Osteocyte (in vitro differentiated cells): ENCODE data around the gene DNAJB12. TPM values are rescaled to one million over a fixed set of nuclear protein-coding genes. Genes with fewer than 3 reads are reported as not detected.

Source experiments
- DNase-seq: peaks from one replicate; pipeline ENCODE4 v3.0.0; 2021; ENCODE audit warnings: mixed read lengths; ENCODE audit not compliant: unreplicated experiment; ENCODE audit errors: extremely low spot score
- H3K27ac Mint-ChIP-seq: one replicate; pipeline ENCODE4 v1.8.0; 2021; ENCODE audit warnings: mild to moderate bottlenecking, mixed read lengths; ENCODE audit not compliant: unreplicated experiment
- H3K27me3 Mint-ChIP-seq: one replicate; pipeline ENCODE4 v1.8.0; 2021; ENCODE audit warnings: mixed read lengths; ENCODE audit not compliant: unreplicated experiment
- H3K36me3 Mint-ChIP-seq: one replicate; pipeline ENCODE4 v1.8.0; 2021; ENCODE audit warnings: mixed read lengths; ENCODE audit not compliant: unreplicated experiment
- H3K4me1 Mint-ChIP-seq: one replicate; pipeline ENCODE4 v1.8.0; 2021; ENCODE audit warnings: mixed read lengths; ENCODE audit not compliant: unreplicated experiment
- H3K4me3 Mint-ChIP-seq: one replicate; pipeline ENCODE4 v1.8.0; 2021; ENCODE audit warnings: mild to moderate bottlenecking, moderate library complexity, mixed read lengths; ENCODE audit not compliant: unreplicated experiment
- H3K9me3 Mint-ChIP-seq: one replicate; pipeline ENCODE4 v1.8.0; 2021; ENCODE audit warnings: mixed read lengths; ENCODE audit not compliant: unreplicated experiment
- CTCF ChIP-seq: fragments of 200-600 bp; sonication (generic); IDR thresholded peaks from 2 replicates; pipeline ENCODE4 v1.5.0; 2021; ENCODE audit warnings: antibody characterized with exemption, mild to moderate bottlenecking, moderate library complexity
- total RNA-seq: library from RNA; stranded (reverse); gene quantifications from 2 replicates; pipeline ENCODE4 v1.2.1, GENCODE V29; 2021

The DNAJB12 gene
- total RNA-seq, 1 donor from 2014 or later: 43.0 TPM

DNA sequence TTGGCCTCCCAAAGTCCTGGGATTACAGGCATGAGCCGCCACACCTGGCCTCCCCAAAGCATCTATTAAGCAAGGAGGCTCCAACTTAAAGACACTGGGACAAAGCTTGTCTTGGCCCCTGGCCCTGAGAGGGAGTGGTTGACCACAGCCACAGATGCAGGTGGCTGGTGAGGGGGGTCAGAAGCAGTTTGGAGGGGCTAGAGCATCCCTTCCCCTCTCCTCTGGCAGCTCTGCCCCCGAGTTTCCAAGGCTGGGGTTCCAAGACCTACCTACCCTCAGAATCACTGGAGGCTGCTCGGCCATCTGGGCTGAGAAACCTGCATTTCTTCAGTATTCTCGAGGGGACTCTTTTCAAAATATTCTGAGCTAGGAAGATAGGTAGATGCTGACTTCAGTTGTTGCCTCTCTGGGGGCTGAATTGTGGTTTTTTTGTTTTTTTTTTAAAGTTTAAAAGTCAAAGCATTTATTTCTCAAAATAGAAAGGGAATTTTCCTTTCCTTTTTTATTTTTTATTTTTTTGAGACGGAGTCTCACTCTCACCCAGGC, 48.4 kb downstream of the DNAJB12 start:
- H3K27me3 Mint-ChIP-seq: no peaks in the 10 kb centered on the region
- H3K36me3 Mint-ChIP-seq: no peaks in the 10 kb centered on the region
- peaks cover 25% of the 10 kb centered on the region for H3K4me1 Mint-ChIP-seq
- H3K27ac Mint-ChIP-seq: no peak overlapping the region
- no peak overlapping the region for H3K4me3 Mint-ChIP-seq
- no peaks in the 10 kb centered on the region for H3K9me3 Mint-ChIP-seq
- no peak for DNase-seq
- TF ChIP-seq CTCF: no peak

DNA sequence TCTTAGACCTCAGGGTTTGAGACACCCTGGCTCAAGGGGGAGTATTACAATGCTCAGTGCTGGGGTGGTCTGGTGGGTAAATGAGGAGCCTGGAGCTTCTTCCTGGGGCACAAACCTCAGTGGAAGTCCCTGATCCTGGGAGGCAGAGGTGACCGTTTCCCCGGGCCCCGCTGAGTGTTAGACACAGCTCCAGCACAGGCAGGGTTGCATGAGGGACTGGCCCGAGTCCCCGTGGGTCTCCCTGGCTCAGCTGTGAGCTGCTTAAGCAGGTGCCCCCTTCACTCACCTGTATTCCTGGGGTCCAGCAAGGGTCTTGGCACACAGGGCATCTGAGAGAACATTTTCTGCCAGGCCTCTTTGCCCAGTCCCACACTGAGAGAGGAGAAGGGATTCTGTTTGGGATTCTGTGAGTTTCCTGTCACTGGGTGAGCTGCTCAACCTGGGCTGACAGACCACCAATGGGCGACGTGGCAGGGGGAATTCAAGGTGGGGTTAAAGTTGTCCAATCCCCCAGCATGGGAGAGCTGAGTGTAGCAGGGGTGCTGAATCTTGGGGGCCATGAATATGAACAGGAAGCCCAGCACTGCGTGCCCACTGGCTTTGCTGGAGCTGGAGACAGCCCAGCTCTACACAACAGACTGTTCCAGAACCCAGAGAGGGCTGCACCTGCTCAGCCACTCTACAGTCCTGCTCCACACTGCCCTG, 51.1 kb downstream of the DNAJB12 start:
- Mint-ChIP-seq H3K4me3 (no peak overlapping the region), H3K4me1 (peaks cover 7% of the 10 kb centered on the region), H3K36me3 (no peaks in the 10 kb centered on the region), H3K27me3 (no peaks in the 10 kb centered on the region), H3K9me3 (no peaks in the 10 kb centered on the region), H3K27ac (no peak overlapping the region)
- no peak for TF ChIP-seq CTCF
- DNase-seq: no peak

- H3K4me3 Mint-ChIP-seq: no peak overlapping the region
- H3K9me3 Mint-ChIP-seq: no peaks in the 10 kb centered on the region
- H3K27ac Mint-ChIP-seq: peak overlapping the region; percentile 94
- H3K27me3 Mint-ChIP-seq: no peaks in the 10 kb centered on the region
- H3K36me3 Mint-ChIP-seq: no peaks in the 10 kb centered on the region
- no peak for DNase-seq
- peaks cover 17% of the 10 kb centered on the region for H3K4me1 Mint-ChIP-seq
- no peak for TF ChIP-seq CTCF
Observed at GRCh38 chr10:72298592-72299519, 55.9 kb downstream of the DNAJB12 start.

DNA sequence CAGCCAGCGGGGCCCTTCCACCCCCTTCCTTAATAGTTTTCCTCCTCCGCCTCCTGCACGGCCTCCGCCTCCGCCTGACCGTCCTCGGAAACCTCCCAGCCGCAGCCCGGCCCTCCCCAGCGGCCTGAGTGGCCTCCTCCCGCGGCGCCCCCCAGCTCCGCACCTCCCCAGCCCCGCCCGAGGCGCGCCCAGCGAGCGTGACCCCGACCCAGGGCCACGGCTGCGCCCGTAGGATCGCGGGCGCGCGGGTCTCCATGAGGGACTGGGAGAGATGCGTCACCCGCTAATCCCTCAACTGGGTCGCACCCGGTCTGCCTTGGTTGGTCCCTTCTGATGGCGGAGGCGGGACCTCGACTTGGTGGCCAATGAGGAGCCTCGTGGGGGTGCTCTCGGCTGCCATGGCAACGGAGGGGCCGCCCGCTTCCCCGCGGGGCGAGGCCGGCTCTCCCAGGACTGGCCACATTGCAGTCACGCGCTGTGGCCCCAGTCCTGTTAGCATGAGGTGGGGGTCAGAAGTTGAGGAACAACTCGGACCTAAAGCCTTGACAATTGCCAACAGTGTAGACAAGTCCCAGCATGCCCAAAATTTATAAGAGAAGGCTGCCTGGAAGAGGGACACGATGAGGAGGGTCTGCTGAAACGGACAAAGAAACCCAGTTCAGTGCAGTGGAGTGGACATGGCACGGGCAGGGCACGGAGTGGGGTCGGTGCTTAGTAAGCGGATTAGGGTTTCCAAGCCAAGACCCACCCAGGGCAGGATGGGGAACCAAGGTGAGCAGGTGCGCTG, 56.7 kb downstream of the DNAJB12 start:
- Mint-ChIP-seq H3K9me3 (no peaks in the 10 kb centered on the region), H3K4me3 (peak overlapping the region; percentile 73), H3K27ac (peak overlapping the region; percentile 94), H3K36me3 (no peaks in the 10 kb centered on the region), H3K27me3 (no peaks in the 10 kb centered on the region), H3K4me1 (peaks cover 17% of the 10 kb centered on the region)
- no peak for TF ChIP-seq CTCF
- peak; percentile 99 for DNase-seq
